Parathyroid adenoma (tissue), 2 donors: ENCODE measurements around the gene DNAJC2.

Source experiments
- H2AFZ ChIP-seq: fragments of 300-600 bp; sonication (generic); one replicate; pipeline ENCODE4 v1.7.0; 2017; ENCODE audit warnings: antibody characterized with exemption, mild to moderate bottlenecking
- H3K27ac ChIP-seq: fragments of 300-600 bp; sonication (generic); one replicate; pipeline ENCODE4 v1.7.0; 2017
- H3K27me3 ChIP-seq: fragments of 300-600 bp; sonication (generic); one replicate; pipeline ENCODE4 v1.7.0; 2017; ENCODE audit warnings: low read length; ENCODE audit not compliant: control insufficient read depth, insufficient read depth
- H3K36me3 ChIP-seq: fragments of 300-600 bp; sonication (generic); one replicate; pipeline ENCODE4 v1.7.0; 2017; ENCODE audit warnings: low read length; ENCODE audit not compliant: control insufficient read depth, insufficient read depth
- H3K4me1 ChIP-seq: fragments of 300-600 bp; sonication (generic); one replicate; pipeline ENCODE4 v1.7.0; 2017; ENCODE audit warnings: control low read depth
- H3K4me2 ChIP-seq: fragments of 300-600 bp; sonication (generic); one replicate; pipeline ENCODE4 v1.7.0; 2017; ENCODE audit warnings: low read length
- H3K4me3 ChIP-seq: fragments of 300-600 bp; sonication (generic); one replicate; pipeline ENCODE4 v1.7.0; 2017; ENCODE audit warnings: low read depth, low read length
- H3K79me2 ChIP-seq: fragments of 300-600 bp; sonication (generic); one replicate; pipeline ENCODE4 v1.7.0; 2017; ENCODE audit warnings: control low read depth
- H3K9ac ChIP-seq: fragments of 300-600 bp; sonication (generic); one replicate; pipeline ENCODE4 v1.7.0; 2017; ENCODE audit warnings: mild to moderate bottlenecking
- H3K9me3 ChIP-seq: fragments of 300-600 bp; sonication (generic); one replicate; pipeline ENCODE4 v1.7.0; 2017; ENCODE audit warnings: low read length; ENCODE audit not compliant: control insufficient read depth
- CTCF ChIP-seq: fragments of 300-600 bp; sonication (generic); IDR thresholded peaks from one replicate; pipeline ENCODE4 v1.7.0; 2017; ENCODE audit warnings: antibody characterized with exemption, mild to moderate bottlenecking
- donor health status: primary hyperparathyroidism.

The DNAJC2 gene

GRCh38 chr7:103388469-103389140 is 44.0 kb upstream of the DNAJC2 start:
- Histone ChIP-seq H2AFZ (no peak overlapping the region), H3K4me3 (no peak overlapping the region), H3K9ac (no peak overlapping the region), H3K9me3 (no peaks in the 10 kb centered on the region), H3K27me3 (no peaks in the 10 kb centered on the region), H3K36me3 (no peaks in the 10 kb centered on the region), H3K79me2 (no peaks in the 10 kb centered on the region), H3K4me2 (no peak overlapping the region), H3K27ac (no peak overlapping the region), H3K4me1 (no peaks in the 10 kb centered on the region)
- no peak for TF ChIP-seq CTCF

- Histone ChIP-seq H3K4me1 (no peaks in the 10 kb centered on the region), H3K9ac (no peak overlapping the region), H3K27me3 (no peaks in the 10 kb centered on the region), H3K9me3 (no peaks in the 10 kb centered on the region), H3K36me3 (no peaks in the 10 kb centered on the region), H2AFZ (no peak overlapping the region), H3K4me2 (no peak overlapping the region), H3K27ac (no peak overlapping the region), H3K4me3 (no peak overlapping the region), H3K79me2 (no peaks in the 10 kb centered on the region)
- no peak for TF ChIP-seq CTCF
Measured at GRCh38 chr7:103387242-103387641, 42.7 kb upstream of the DNAJC2 start.

- Histone ChIP-seq H2AFZ (no peak overlapping the region), H3K27me3 (no peaks in the 10 kb centered on the region), H3K27ac (no peak overlapping the region), H3K9me3 (no peaks in the 10 kb centered on the region), H3K4me2 (no peak overlapping the region), H3K36me3 (no peaks in the 10 kb centered on the region), H3K4me1 (no peaks in the 10 kb centered on the region), H3K9ac (no peak overlapping the region), H3K4me3 (no peak overlapping the region), H3K79me2 (no peaks in the 10 kb centered on the region)
- TF ChIP-seq CTCF = no peak
Measured at GRCh38 chr7:103382032-103382402, 37.5 kb upstream of the DNAJC2 start.

GRCh38 chr7:103381280-103382031 is 36.9 kb upstream of the DNAJC2 start:
- Histone ChIP-seq H3K4me1 (no peaks in the 10 kb centered on the region), H2AFZ (no peak overlapping the region), H3K36me3 (no peaks in the 10 kb centered on the region), H3K4me3 (no peak overlapping the region), H3K9ac (no peak overlapping the region), H3K27me3 (no peaks in the 10 kb centered on the region), H3K79me2 (no peaks in the 10 kb centered on the region), H3K27ac (no peak overlapping the region), H3K9me3 (no peaks in the 10 kb centered on the region), H3K4me2 (no peak overlapping the region)
- no peak for TF ChIP-seq CTCF
